OCI-LY1 (cell line): ENCODE measurements around the gene ZNF248.

Source experiments
- H2AFZ ChIP-seq: fragments of 200-600 bp; sonication (generic), shearing (Covaris generic); 2 replicates; pipeline ENCODE4 v1.6.0; 2014; ENCODE audit warnings: antibody characterized with exemption, mild to moderate bottlenecking, low read length
- H3F3A ChIP-seq: fragments of 200-600 bp; sonication (generic), shearing (Covaris generic); 2 replicates; pipeline ENCODE4 v1.6.0; 2014; ENCODE audit warnings: mild to moderate bottlenecking, antibody characterized with exemption, low read length, moderate library complexity; ENCODE audit not compliant: insufficient read depth
- H3K27ac ChIP-seq: fragments of 200-600 bp; sonication (generic); 2 replicates; pipeline ENCODE4 v1.5.1; 2014; ENCODE audit warnings: low read length, mixed run types, mild to moderate bottlenecking, low read depth; ENCODE audit not compliant: poor library complexity, severe bottlenecking
- H3K27me3 ChIP-seq: fragments of 200-600 bp; sonication (generic); 2 replicates; pipeline ENCODE4 v1.6.0; 2014; ENCODE audit warnings: antibody characterized with exemption, mild to moderate bottlenecking, low read length, moderate library complexity; ENCODE audit not compliant: insufficient read depth
- H3K36me3 ChIP-seq: fragments of 200-600 bp; sonication (generic); 2 replicates; pipeline ENCODE4 v1.6.1; 2014; ENCODE audit warnings: mild to moderate bottlenecking, antibody characterized with exemption, low read length, moderate library complexity, mixed read lengths; ENCODE audit not compliant: insufficient read depth
- H3K4me1 ChIP-seq: fragments of 200-600 bp; sonication (generic); 2 replicates; pipeline ENCODE4 v1.5.1; 2014; ENCODE audit warnings: mild to moderate bottlenecking, low read length, moderate library complexity; ENCODE audit not compliant: insufficient read depth, severe bottlenecking
- H3K4me2 ChIP-seq: fragments of 200-600 bp; sonication (generic), shearing (Covaris generic); 2 replicates; pipeline ENCODE4 v1.6.1; 2014; ENCODE audit warnings: low read length
- H3K4me3 ChIP-seq: fragments of 200-600 bp; sonication (generic); 2 replicates; pipeline ENCODE4 v1.5.1; 2014; ENCODE audit warnings: low read length, low read depth, mild to moderate bottlenecking, mixed read lengths; ENCODE audit not compliant: poor library complexity, severe bottlenecking
- H3K79me2 ChIP-seq: fragments of 200-600 bp; shearing (Covaris generic); 2 replicates; pipeline ENCODE4 v1.6.1; 2016; ENCODE audit warnings: mixed run types, low read length, mixed read lengths; ENCODE audit not compliant: insufficient read depth
- H3K9ac ChIP-seq: fragments of 200-600 bp; sonication (generic), shearing (Covaris generic); 2 replicates; pipeline ENCODE4 v1.6.1; 2014; ENCODE audit warnings: mild to moderate bottlenecking, low read length, mixed read lengths
- H3K9me2 ChIP-seq: fragments of 200-600 bp; sonication (generic), shearing (Covaris generic); 2 replicates; pipeline ENCODE4 v1.6.1; 2014; ENCODE audit warnings: low read depth, mild to moderate bottlenecking, low read length, mixed read lengths
- H3K9me3 ChIP-seq: fragments of 200-600 bp; shearing (Covaris generic); 2 replicates; pipeline ENCODE4 v1.6.1; 2014; ENCODE audit warnings: low read length, mixed read lengths
- H4K20me1 ChIP-seq: fragments of 200-600 bp; sonication (generic), shearing (Covaris generic); 2 replicates; pipeline ENCODE4 v1.6.0; 2016; ENCODE audit warnings: mild to moderate bottlenecking, low read length; ENCODE audit not compliant: insufficient read depth
- EZH2 ChIP-seq: fragments of 200-600 bp; sonication (generic), shearing (Covaris generic); IDR thresholded peaks from 2 replicates; pipeline ENCODE4 v1.8.0; 2017; ENCODE audit warnings: borderline replicate concordance, mixed run types, mild to moderate bottlenecking, antibody characterized with exemption, low read length, moderate library complexity, mixed read lengths
- TF ChIP-seq, protein P1 (sequence below): fragments of 200-600 bp; sonication (generic), shearing (Covaris generic); IDR thresholded peaks from 2 replicates; pipeline ENCODE4 v1.5.1; 2017; ENCODE audit warnings: mild to moderate bottlenecking, antibody characterized with exemption, low read length, moderate library complexity, mixed read lengths

The ZNF248 gene

GRCh38 chr10:37748170-37748569 lies 109.2 kb downstream of the ZNF248 start:
- TF ChIP-seq, protein P1, sequence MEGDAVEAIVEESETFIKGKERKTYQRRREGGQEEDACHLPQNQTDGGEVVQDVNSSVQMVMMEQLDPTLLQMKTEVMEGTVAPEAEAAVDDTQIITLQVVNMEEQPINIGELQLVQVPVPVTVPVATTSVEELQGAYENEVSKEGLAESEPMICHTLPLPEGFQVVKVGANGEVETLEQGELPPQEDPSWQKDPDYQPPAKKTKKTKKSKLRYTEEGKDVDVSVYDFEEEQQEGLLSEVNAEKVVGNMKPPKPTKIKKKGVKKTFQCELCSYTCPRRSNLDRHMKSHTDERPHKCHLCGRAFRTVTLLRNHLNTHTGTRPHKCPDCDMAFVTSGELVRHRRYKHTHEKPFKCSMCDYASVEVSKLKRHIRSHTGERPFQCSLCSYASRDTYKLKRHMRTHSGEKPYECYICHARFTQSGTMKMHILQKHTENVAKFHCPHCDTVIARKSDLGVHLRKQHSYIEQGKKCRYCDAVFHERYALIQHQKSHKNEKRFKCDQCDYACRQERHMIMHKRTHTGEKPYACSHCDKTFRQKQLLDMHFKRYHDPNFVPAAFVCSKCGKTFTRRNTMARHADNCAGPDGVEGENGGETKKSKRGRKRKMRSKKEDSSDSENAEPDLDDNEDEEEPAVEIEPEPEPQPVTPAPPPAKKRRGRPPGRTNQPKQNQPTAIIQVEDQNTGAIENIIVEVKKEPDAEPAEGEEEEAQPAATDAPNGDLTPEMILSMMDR = no peak
- TF ChIP-seq EZH2 = no peak

DNA sequence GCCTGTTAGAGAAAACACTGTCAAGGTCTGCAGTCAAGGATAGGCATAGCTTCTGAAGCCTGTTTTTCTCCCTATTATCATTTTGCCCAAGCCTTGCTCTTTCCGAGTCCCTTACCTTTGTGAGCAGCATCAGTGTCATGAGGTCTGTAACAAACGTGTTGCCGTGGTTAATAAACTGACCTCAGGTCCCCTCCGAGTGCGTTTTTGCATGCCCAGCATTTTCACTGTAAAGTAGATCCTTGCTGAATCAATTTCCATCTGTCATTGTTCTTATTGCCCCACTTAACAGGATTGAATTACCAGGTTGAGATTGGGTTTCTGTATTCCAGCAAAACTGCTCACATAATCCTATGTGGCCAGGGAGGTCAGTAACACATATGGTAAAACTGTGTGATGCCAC lies 110.3 kb downstream of the ZNF248 start:
- Histone ChIP-seq H4K20me1 (no peaks in the 10 kb centered on the region), H3K4me2 (no peak overlapping the region), H3F3A (no peaks in the 10 kb centered on the region), H3K9ac (no peak overlapping the region), H3K27ac (no peak overlapping the region), H3K4me1 (no peaks in the 10 kb centered on the region), H3K4me3 (no peak overlapping the region), H3K9me3 (no peaks in the 10 kb centered on the region), H3K79me2 (no peaks in the 10 kb centered on the region), H3K9me2 (no peaks in the 10 kb centered on the region), H3K27me3 (no peaks in the 10 kb centered on the region), H3K36me3 (no peaks in the 10 kb centered on the region), H2AFZ (no peak overlapping the region)
- TF ChIP-seq EZH2 = no peak
- TF ChIP-seq, protein P1 = no peak

More at GRCh38 chr10:37748170-37748569, 109.2 kb downstream of the ZNF248 start:
- H3F3A ChIP-seq = no peaks in the 10 kb centered on the region
- H3K79me2 ChIP-seq = no peaks in the 10 kb centered on the region
- no peaks in the 10 kb centered on the region for H4K20me1 ChIP-seq
- no peak overlapping the region for H2AFZ ChIP-seq
- no peaks in the 10 kb centered on the region for H3K36me3 ChIP-seq
- H3K4me3 ChIP-seq = no peak overlapping the region
- H3K9me3 ChIP-seq = no peaks in the 10 kb centered on the region
- H3K27ac ChIP-seq = no peak overlapping the region
- no peaks in the 10 kb centered on the region for H3K9me2 ChIP-seq
- H3K4me2 ChIP-seq = no peak overlapping the region
- H3K4me1 ChIP-seq = no peaks in the 10 kb centered on the region
- no peaks in the 10 kb centered on the region for H3K27me3 ChIP-seq
- H3K9ac ChIP-seq = no peak overlapping the region

DNA sequence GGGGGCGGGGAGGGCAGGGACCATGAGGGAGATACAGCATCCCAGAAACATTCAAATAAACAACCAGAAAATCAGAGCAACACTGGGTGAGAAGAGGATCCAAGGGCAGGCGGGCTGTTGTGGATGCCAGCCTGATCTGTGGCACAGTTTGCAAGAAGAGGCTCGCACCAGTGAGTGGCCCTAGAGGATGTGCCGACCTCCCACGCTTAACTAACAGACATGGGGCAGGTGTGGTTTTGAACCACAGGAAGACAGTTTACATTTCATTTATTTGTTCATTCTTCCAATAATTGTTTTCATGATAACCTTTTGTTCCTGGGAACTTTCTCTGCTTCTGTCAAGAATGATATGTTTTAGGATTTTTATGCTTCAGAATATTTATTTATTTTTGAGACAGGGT lies 115.6 kb downstream of the ZNF248 start:
- no peaks in the 10 kb centered on the region for H3K36me3 ChIP-seq
- H3K9me2 ChIP-seq = no peaks in the 10 kb centered on the region
- no peaks in the 10 kb centered on the region for H3F3A ChIP-seq
- no peaks in the 10 kb centered on the region for H3K9me3 ChIP-seq
- H3K4me3 ChIP-seq = no peak overlapping the region
- H3K27ac ChIP-seq = no peak overlapping the region
- no peaks in the 10 kb centered on the region for H3K27me3 ChIP-seq
- no peak overlapping the region for H3K9ac ChIP-seq
- H3K4me1 ChIP-seq = no peaks in the 10 kb centered on the region
- no peaks in the 10 kb centered on the region for H4K20me1 ChIP-seq
- H3K4me2 ChIP-seq = no peak overlapping the region
- no peak overlapping the region for H2AFZ ChIP-seq
- TF ChIP-seq EZH2 = no peak
- TF ChIP-seq, protein P1 = no peak
- no peaks in the 10 kb centered on the region for H3K79me2 ChIP-seq
